Measurements from ENCODE around the gene TFPT. TPM values are rescaled to one million over a fixed set of nuclear protein-coding genes. Genes with fewer than 3 reads are reported as not detected.

TFPT gene
- total RNA-seq, 1 donor from 2014 or later: 13.0 TPM

GRCh38 chr19:54081032-54081431 is 34.4 kb downstream of the TFPT start, which contains the start of gene TARM1:
Gene TARM1 (minus strand): TSS chr19:54081365. CDS start chr19:54081340, 25 bp downstream.
- DNase-seq (ENCODE audit: low read depth): no peak

- no peak for DNase-seq (ENCODE audit: low read depth)
Measured at GRCh38 chr19:54077334-54077733, 38.1 kb downstream of the TFPT start.

- no peak for DNase-seq (ENCODE audit: low read depth)
Measured at GRCh38 chr19:54074851-54075250, 40.6 kb downstream of the TFPT start.

GRCh38 chr19:54073829-54074228 is 41.6 kb downstream of the TFPT start:
- DNase-seq (ENCODE audit: low read depth): no peak

- DNase-seq (ENCODE audit: low read depth): no peak
Measured at GRCh38 chr19:54069470-54069869, 46.0 kb downstream of the TFPT start.

- no peak for DNase-seq (ENCODE audit: low read depth)
Measured at GRCh38 chr19:54063350-54064116, 51.9 kb downstream of the TFPT start, which contains the start of gene VSTM1. Gene VSTM1 (minus strand): TSS chr19:54063897. CDS start chr19:54063777, 120 bp downstream.

- no peak for DNase-seq (ENCODE audit: low read depth)
Measured at GRCh38 chr19:54062643-54063042, 52.8 kb downstream of the TFPT start.

Other genes starting within 250 kb of the TFPT start
- 43.9 and 78.9 TPM in 2 replicates for gene MYADM, start 247.8 kb downstream of the TFPT start, total RNA-seq
- not detected in 2 replicates for gene PRKCG, start 233.5 kb downstream of the TFPT start, total RNA-seq
- gene CACNG7, start 206.4 kb downstream of the TFPT start, total RNA-seq: not detected in 2 replicates
- 0.03 TPM in 1 of 2 replicates, not detected in the other for gene CACNG8, start 152.7 kb downstream of the TFPT start, total RNA-seq
- gene CACNG6, start 124.0 kb downstream of the TFPT start, total RNA-seq: 22.8 and 30.8 TPM in 2 replicates
- gene VSTM1, start 51.8 kb downstream of the TFPT start, total RNA-seq: not detected in 2 replicates
- gene TARM1, start 34.3 kb downstream of the TFPT start, total RNA-seq: not detected in 2 replicates
- gene OSCAR, start 14.9 kb downstream of the TFPT start, total RNA-seq: 0.10 TPM in 1 of 2 replicates, not detected in the other
- 51.3 and 53.7 TPM in 2 replicates for gene NDUFA3, start 12.8 kb downstream of the TFPT start, total RNA-seq
- 48.0 and 59.0 TPM in 2 replicates for gene PRPF31, start 97 bp upstream of the TFPT start, total RNA-seq
- gene CNOT3, start 22.1 kb upstream of the TFPT start, total RNA-seq: 17.0 and 17.2 TPM in 2 replicates
- gene LENG1, start 44.1 kb upstream of the TFPT start, total RNA-seq: 8.7 and 9.3 TPM in 2 replicates
- 0.86 and 4.2 TPM in 2 replicates for gene TMC4, start 57.5 kb upstream of the TFPT start, total RNA-seq
- gene MBOAT7, start 73.9 kb upstream of the TFPT start, total RNA-seq: 48.5 and 59.6 TPM in 2 replicates
- gene TSEN34, start 75.7 kb upstream of the TFPT start, total RNA-seq: 95.1 and 104 TPM in 2 replicates
- gene RPS9, start 85.2 kb upstream of the TFPT start, total RNA-seq: 937 and 1,223 TPM in 2 replicates
- not detected in 2 replicates for gene LILRB3, start 107.3 kb upstream of the TFPT start, total RNA-seq
- not detected in 2 replicates for gene LILRA6, start 127.1 kb upstream of the TFPT start, total RNA-seq
- gene LILRB5, start 141.6 kb upstream of the TFPT start, total RNA-seq: not detected in 2 replicates
- gene LILRB2, start 165.5 kb upstream of the TFPT start, total RNA-seq: not detected in 2 replicates
- gene LILRA5, start 197.5 kb upstream of the TFPT start, total RNA-seq: not detected in 2 replicates
- gene LILRA4, start 223.5 kb upstream of the TFPT start, total RNA-seq: not detected in 2 replicates
- gene LAIR1, start 249.3 kb upstream of the TFPT start, total RNA-seq: not detected in 2 replicates